Panc1 (cell line): Measurements from ENCODE around the gene ERN2. TPM values are rescaled to one million over a fixed set of nuclear protein-coding genes. Genes with fewer than 3 reads are reported as not detected.
"Not testable (repeated sequence)": the region's sequence is repeated elsewhere in the genome, so short reads cannot be mapped to it uniquely, and the experiment has no call there.

Source experiments
- ATAC-seq: fragments of 200-7000 bp; cut with Tn5 transposase; 2 replicates; pipeline ENCODE4 v1.9.1; 2020; ENCODE audit warnings: mild to moderate bottlenecking, moderate library complexity
- BruUV-seq: library from RNA; stranded (reverse); fragments of 400-500 nt; replicated peaks from 2 replicates; lab custom pipeline; 2021; lab: Mats Ljungman, UMichigan
- CTCF ChIA-PET: fragments of 300-600 bp; sonication (Branson Sonifier 250); formaldehyde crosslinking; loops from one replicate; lab custom pipeline; 2022; ENCODE audit warnings: antibody characterized with exemption; lab: Charles Lee
- POLR2A ChIA-PET: fragments of 300-600 bp; sonication (Branson Sonifier 250); formaldehyde crosslinking; loops from one replicate; lab custom pipeline; 2022; ENCODE audit warnings: antibody characterized with exemption; lab: Charles Lee
- DNase-seq: peaks from one replicate; pipeline ENCODE4 v3.0.0-alpha.2; 2010; ENCODE audit warnings: low read depth, low spot score
- H3K27ac ChIP-seq: 2 replicates; pipeline ENCODE4 v1.5.1; 2011; ENCODE audit warnings: mild to moderate bottlenecking, low read length, inconsistent platforms
- H3K27me3 ChIP-seq: fragments of 200-500 bp; sonication (Bioruptor generic); 2 replicates; pipeline ENCODE4 v1.6.0; 2014; ENCODE audit warnings: low read length, inconsistent platforms; ENCODE audit not compliant: control insufficient read depth, insufficient read depth
- H3K36me3 ChIP-seq: fragments of 200-500 bp; sonication (Bioruptor generic); 2 replicates; pipeline ENCODE4 v1.5.1; 2014; ENCODE audit warnings: inconsistent platforms, mild to moderate bottlenecking, low read length, moderate library complexity; ENCODE audit not compliant: control insufficient read depth, insufficient read depth
- H3K4me1 ChIP-seq: 2 replicates; pipeline ENCODE4 v1.5.1; 2011; ENCODE audit warnings: inconsistent platforms, mild to moderate bottlenecking, low read length, moderate library complexity; ENCODE audit not compliant: control insufficient read depth, insufficient read depth
- H3K4me3 ChIP-seq, 2 experiments: 2 replicates each; pipeline ENCODE4 v1.5.1; 2011 to 2012; ENCODE audit warnings: low read depth in 2 of 2, low read length in 2 of 2, mild to moderate bottlenecking in 2 of 2, inconsistent platforms in 1 of 2, moderate library complexity in 1 of 2
- H3K9me3 ChIP-seq: fragments of 200-500 bp; sonication (Bioruptor generic); 2 replicates; pipeline ENCODE4 v1.5.1; 2014; ENCODE audit warnings: low read depth, mild to moderate bottlenecking, inconsistent platforms, low read length, moderate library complexity; ENCODE audit not compliant: control insufficient read depth, insufficient read depth
- POLR2AphosphoS5 ChIP-seq: IDR thresholded peaks from 2 replicates; pipeline ENCODE4 v1.6.1; 2012; ENCODE audit warnings: mild to moderate bottlenecking, low read depth, low read length, moderate library complexity
- SIN3A ChIP-seq: IDR thresholded peaks from 2 replicates; pipeline ENCODE4 v1.6.1; 2012; ENCODE audit warnings: low read depth, mild to moderate bottlenecking, low read length, moderate library complexity, borderline replicate concordance; ENCODE audit not compliant: insufficient read depth
- TCF7L2 ChIP-seq: IDR thresholded peaks from 2 replicates; pipeline ENCODE4 v1.6.1; 2011; ENCODE audit warnings: mild to moderate bottlenecking, low read depth, low read length, inconsistent platforms
- in situ Hi-C: cut with HindIII; loops from 2 replicates; pipeline ENCODE4 v1.10.0; 2016; ENCODE audit warnings: low sequenced_read_pairs, low pct_unique_long_range_greater_than_20kb
- intact Hi-C: fragments of 100-400 bp; cut with micrococcal nuclease; formaldehyde crosslinking; loops from one replicate; pipeline ENCODE4 v1.10.0; 2022; ENCODE audit not compliant: unreplicated experiment
- total RNA-seq: library from RNA; stranded (reverse); gene quantifications from one replicate; pipeline ENCODE4 v1.2.1, GENCODE V29; 2021; ENCODE audit not compliant: unreplicated experiment
- TF ChIP-seq, protein P1 (sequence below): fragments of 450-650 bp; IDR thresholded peaks from 2 replicates; pipeline ENCODE4 v1.5.1; 2017; ENCODE audit warnings: mild to moderate bottlenecking
- TF ChIP-seq, protein P2 (sequence below), 2 experiments: IDR thresholded peaks; 2 replicates each; pipeline ENCODE4 v1.6.1; 2011 to 2012; ENCODE audit warnings: low read depth in 2 of 2, control low read depth in 1 of 2, low read length in 1 of 2, mild to moderate bottlenecking in 1 of 2, moderate library complexity in 1 of 2; ENCODE audit not compliant: insufficient read depth in 1 of 2

The ERN2 gene
- total RNA-seq, 1 experiment from 2014 or later, result not detected

DNA sequence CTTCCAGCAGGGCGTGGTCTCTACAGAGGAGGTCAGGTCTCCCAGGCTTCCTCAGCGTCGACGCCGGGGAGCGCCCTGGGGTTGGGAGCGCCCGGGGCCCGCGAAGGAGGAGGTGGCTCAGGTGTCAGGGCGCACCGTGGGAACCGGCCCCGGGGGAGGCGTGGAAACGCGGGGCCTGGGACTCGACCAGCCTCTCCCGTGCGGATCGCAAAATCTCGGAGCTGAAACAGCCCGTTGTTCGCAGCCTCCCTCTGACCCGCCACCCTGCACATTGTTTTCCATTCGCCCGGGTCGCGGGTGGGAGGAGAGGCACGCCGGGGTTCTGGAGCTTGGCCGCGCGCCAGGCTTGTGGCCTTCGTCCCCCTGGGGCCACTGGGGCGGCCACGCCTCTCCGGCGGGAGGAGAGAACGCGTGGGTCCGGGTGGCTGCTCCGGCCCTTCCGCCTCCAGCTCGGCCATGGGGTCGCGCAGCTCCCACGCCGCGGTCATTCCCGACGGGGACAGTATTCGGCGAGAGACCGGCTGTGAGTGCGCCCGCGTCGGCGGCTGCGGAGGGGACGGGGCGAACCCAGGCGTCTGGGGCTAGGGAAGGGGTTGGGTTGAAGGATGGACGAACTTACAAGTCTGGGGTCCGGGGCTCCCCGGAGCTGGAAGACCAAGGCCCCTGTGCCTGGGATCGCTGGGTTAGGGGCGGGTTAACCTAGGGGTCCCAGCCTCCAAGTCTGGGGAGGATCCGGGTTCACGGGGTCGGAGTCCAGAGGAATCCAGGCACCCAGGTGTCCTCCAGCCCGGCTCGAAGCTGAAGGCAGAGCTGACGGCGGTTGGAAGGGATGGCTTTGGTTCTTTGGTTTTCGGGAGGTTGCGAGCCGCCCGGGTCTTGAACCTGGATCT is 41.8 kb upstream of the ERN2 start, which contains the start of gene CHP2:
CHP2 (plus strand) TSS at position 433 of the 890 bp plus-strand sequence; CDS start at position 457, 24 bp downstream.
- BruUV-seq, result no TSS peak
- in situ Hi-C loops, result no loop called here
- Histone ChIP-seq H3K4me3 (peak within 1 kb of the TSS; percentile 26 to 38), H3K4me1 (peaks cover 3% of the 10 kb centered on the region; the same call in 1 of the 2 replicates), H3K9me3 (no peaks in the 10 kb centered on the region), H3K36me3 (no peaks in the 10 kb centered on the region), H3K27ac (no peak within 1 kb of the TSS), H3K27me3 (peaks cover 12% of the 10 kb centered on the region)
- intact Hi-C loops, result no loop called here
- DNase-seq (no peak), ATAC-seq (peak; percentile 57)
- CTCF ChIA-PET, result no interaction called here
- TF ChIP-seq, protein P1, sequence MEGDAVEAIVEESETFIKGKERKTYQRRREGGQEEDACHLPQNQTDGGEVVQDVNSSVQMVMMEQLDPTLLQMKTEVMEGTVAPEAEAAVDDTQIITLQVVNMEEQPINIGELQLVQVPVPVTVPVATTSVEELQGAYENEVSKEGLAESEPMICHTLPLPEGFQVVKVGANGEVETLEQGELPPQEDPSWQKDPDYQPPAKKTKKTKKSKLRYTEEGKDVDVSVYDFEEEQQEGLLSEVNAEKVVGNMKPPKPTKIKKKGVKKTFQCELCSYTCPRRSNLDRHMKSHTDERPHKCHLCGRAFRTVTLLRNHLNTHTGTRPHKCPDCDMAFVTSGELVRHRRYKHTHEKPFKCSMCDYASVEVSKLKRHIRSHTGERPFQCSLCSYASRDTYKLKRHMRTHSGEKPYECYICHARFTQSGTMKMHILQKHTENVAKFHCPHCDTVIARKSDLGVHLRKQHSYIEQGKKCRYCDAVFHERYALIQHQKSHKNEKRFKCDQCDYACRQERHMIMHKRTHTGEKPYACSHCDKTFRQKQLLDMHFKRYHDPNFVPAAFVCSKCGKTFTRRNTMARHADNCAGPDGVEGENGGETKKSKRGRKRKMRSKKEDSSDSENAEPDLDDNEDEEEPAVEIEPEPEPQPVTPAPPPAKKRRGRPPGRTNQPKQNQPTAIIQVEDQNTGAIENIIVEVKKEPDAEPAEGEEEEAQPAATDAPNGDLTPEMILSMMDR, result no peak
- no peak for TF ChIP-seq TCF7L2
- TF ChIP-seq POLR2AphosphoS5, result no peak
- TF ChIP-seq SIN3A, result no peak
- TF ChIP-seq, protein P2, sequence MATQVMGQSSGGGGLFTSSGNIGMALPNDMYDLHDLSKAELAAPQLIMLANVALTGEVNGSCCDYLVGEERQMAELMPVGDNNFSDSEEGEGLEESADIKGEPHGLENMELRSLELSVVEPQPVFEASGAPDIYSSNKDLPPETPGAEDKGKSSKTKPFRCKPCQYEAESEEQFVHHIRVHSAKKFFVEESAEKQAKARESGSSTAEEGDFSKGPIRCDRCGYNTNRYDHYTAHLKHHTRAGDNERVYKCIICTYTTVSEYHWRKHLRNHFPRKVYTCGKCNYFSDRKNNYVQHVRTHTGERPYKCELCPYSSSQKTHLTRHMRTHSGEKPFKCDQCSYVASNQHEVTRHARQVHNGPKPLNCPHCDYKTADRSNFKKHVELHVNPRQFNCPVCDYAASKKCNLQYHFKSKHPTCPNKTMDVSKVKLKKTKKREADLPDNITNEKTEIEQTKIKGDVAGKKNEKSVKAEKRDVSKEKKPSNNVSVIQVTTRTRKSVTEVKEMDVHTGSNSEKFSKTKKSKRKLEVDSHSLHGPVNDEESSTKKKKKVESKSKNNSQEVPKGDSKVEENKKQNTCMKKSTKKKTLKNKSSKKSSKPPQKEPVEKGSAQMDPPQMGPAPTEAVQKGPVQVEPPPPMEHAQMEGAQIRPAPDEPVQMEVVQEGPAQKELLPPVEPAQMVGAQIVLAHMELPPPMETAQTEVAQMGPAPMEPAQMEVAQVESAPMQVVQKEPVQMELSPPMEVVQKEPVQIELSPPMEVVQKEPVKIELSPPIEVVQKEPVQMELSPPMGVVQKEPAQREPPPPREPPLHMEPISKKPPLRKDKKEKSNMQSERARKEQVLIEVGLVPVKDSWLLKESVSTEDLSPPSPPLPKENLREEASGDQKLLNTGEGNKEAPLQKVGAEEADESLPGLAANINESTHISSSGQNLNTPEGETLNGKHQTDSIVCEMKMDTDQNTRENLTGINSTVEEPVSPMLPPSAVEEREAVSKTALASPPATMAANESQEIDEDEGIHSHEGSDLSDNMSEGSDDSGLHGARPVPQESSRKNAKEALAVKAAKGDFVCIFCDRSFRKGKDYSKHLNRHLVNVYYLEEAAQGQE (IDR thresholded peaks at IDR 0.05; ENCODE audit: insufficient read depth in 1 of 2, low read depth in 2 of 2, low read length in 1 of 2), result no peak
- POLR2A ChIA-PET, result no interaction called here

DNA sequence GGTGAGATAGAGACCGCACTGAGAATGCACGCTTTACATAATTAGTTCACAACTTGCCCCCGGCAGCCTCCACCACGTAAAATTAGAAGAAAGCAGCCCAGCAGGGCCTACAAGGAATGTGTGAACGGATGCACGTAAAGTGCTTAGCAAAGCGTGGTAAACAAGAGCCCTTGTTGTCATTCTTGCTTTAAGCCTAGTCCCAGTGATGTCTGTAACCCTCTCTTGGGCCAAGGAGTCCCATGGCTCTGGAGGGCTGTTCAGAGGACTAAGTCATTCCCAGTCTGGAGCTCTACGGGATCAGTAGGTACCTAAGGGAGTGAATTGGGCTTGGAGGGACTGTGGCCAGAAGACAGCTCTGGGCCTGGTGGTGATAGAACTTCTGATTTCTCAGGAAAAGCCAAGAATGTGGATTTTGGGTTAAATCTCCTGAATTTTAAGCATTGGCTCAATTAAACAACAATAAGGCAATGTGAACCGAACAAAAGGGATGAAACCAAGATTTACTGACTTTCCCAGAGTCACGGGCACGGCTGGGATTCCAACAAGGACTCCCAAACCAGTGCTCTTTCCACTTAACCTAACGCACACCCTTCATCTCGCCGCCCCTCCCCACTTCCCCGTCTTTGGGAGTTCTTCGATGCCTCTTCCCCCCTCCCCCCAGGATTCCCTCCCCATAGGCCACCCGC is 41.0 kb upstream of the ERN2 start:
- Histone ChIP-seq H3K4me1 (peaks cover 3% of the 10 kb centered on the region; the same call in 1 of the 2 replicates), H3K36me3 (no peaks in the 10 kb centered on the region), H3K27ac (no peak overlapping the region), H3K9me3 (no peaks in the 10 kb centered on the region), H3K4me3 (peak overlapping the region; percentile 26 to 38; a peak in 3 of 4 replicates), H3K27me3 (peaks cover 12% of the 10 kb centered on the region)
- no TSS peak for BruUV-seq
- POLR2A ChIA-PET, result no interaction called here
- DNase-seq (no peak), ATAC-seq (peak; percentile 55; the same call in 1 of the 2 replicates)
- TF ChIP-seq POLR2AphosphoS5 (no peak), TCF7L2 (no peak), SIN3A (no peak)
- TF ChIP-seq, protein P1, result no peak
- TF ChIP-seq, protein P2 (IDR thresholded peaks at IDR 0.05; ENCODE audit: insufficient read depth in 1 of 2, low read depth in 2 of 2, low read length in 1 of 2), result no peak
- in situ Hi-C loops, result no loop called here
- intact Hi-C loops, result no loop called here
- CTCF ChIA-PET, result no interaction called here

DNA sequence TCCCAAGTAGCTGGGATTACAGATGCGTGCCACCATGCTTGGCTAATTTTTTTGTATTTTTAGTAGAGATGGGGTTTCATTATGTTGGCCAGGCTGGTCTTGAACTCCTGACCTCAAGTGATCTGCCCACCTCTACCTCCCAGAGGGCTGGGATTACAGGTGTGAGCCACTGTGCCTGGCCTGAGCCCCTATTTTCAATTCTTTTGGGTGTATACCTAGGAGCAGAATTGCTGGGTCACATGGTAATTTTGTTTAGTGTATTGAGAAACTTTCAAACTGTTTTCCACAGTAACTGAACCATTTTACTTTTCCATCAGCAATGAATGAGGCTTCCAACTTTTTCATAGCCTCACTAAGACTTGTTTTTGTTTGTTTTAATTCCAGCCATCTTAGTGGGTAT is 38.0 kb upstream of the ERN2 start:
- in situ Hi-C loops, POLR2A ChIA-PET, H3K4me3 ChIP-seq, DNase-seq, H3K9me3 ChIP-seq, CTCF ChIA-PET, H3K27ac ChIP-seq, H3K4me1 ChIP-seq, intact Hi-C loops, BruUV-seq, H3K36me3 ChIP-seq, ATAC-seq, H3K27me3 ChIP-seq: not testable (repeated sequence)
